ENCODE data around the gene RFX8.

DNA sequence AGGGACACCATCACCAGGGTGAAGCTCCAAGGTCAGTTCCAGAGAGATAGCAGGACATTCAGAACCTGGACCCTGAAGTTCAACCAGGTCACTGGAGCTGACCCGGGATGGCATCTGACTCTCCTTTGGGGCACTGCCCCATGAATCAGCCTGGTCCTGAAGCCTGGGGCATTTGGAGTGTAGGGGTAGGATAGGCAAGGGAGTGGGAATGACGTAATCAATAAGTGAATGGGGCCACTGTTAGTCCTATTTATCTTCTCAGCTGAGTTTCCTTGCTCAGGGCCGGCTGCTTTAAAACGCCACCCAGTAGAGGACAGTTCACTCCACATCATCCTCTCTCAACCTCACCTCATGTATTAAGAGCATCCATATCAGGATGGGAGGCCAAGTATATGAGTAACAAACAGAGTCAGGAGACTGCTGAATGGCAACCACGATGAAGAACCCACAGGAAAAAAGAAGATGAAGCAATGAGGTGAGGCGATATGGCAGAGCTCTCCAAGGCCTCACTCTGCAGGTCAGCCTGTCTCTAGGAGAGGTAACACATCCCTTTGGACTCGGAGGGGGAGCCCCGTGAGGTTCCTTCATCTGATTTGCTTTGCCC lies 1.8 kb upstream of the RFX8 start:
- TF ChIP-seq, protein P1, sequence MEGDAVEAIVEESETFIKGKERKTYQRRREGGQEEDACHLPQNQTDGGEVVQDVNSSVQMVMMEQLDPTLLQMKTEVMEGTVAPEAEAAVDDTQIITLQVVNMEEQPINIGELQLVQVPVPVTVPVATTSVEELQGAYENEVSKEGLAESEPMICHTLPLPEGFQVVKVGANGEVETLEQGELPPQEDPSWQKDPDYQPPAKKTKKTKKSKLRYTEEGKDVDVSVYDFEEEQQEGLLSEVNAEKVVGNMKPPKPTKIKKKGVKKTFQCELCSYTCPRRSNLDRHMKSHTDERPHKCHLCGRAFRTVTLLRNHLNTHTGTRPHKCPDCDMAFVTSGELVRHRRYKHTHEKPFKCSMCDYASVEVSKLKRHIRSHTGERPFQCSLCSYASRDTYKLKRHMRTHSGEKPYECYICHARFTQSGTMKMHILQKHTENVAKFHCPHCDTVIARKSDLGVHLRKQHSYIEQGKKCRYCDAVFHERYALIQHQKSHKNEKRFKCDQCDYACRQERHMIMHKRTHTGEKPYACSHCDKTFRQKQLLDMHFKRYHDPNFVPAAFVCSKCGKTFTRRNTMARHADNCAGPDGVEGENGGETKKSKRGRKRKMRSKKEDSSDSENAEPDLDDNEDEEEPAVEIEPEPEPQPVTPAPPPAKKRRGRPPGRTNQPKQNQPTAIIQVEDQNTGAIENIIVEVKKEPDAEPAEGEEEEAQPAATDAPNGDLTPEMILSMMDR (IDR thresholded peaks at IDR 0.05; ENCODE audit: low read length), result no peak
- no peak for TF ChIP-seq EZH2phosphoT487 (IDR thresholded peaks at IDR 0.05; ENCODE audit: low read length)

All from MM.1S (cell line).